DOHH2 (cell line): ENCODE data around the gene CLPSL2.

Experiments used
- CTCF ChIP-seq: fragments of 200-600 bp; sonication (generic); IDR thresholded peaks from one replicate; pipeline ENCODE4 v1.5.1; 2014; ENCODE audit warnings: antibody characterized with exemption, mild to moderate bottlenecking, low read depth, low read length; ENCODE audit not compliant: poor library complexity, severe bottlenecking
- EZH2phosphoT487 ChIP-seq: fragments of 200-600 bp; sonication (generic); IDR thresholded peaks from 2 replicates; pipeline ENCODE4 v1.6.1; 2017; ENCODE audit warnings: borderline replicate concordance, mild to moderate bottlenecking, antibody characterized with exemption, low read length, moderate library complexity, mixed read lengths

GRCh38 chr6:35757456-35758123 is 18.8 kb upstream of the CLPSL2 start:
- TF ChIP-seq CTCF (peak; percentile 66), EZH2phosphoT487 (no peak)
